Measurements from ENCODE around the gene PRXL2C. TPM values are rescaled to one million over a fixed set of nuclear protein-coding genes. Genes with fewer than 3 reads are reported as not detected.
"Not testable (repeated sequence)": the region's sequence is repeated elsewhere in the genome, so short reads cannot be mapped to it uniquely, and the experiment has no call there.

Gene PRXL2C
- total RNA-seq, 1 donor from 2014 or later, result 6.7 TPM

GRCh38 chr9:96646081-96646991 lies 8.8 kb downstream of the PRXL2C start:
- no peaks in the 10 kb centered on the region for H3K9me3 Mint-ChIP-seq
- no peak for DNase-seq (ENCODE audit: low read depth, low spot score)
- H3K36me3 Mint-ChIP-seq (ENCODE audit: low read depth), result peaks cover 7% of the 10 kb centered on the region
- TF ChIP-seq CTCF (conservative IDR thresholded peaks at IDR 0.05), result no peak
- H3K4me1 Mint-ChIP-seq, result no peaks in the 10 kb centered on the region
- no peak overlapping the region for H3K4me3 Mint-ChIP-seq
- H3K27me3 Mint-ChIP-seq (ENCODE audit: low read depth), result no peaks in the 10 kb centered on the region
- no peak overlapping the region for H3K27ac Mint-ChIP-seq (ENCODE audit: unreplicated experiment)

GRCh38 chr9:96644137-96644536 lies 11.0 kb downstream of the PRXL2C start:
- Mint-ChIP-seq H3K9me3 (no peaks in the 10 kb centered on the region), H3K36me3 (ENCODE audit: low read depth) (peaks cover 7% of the 10 kb centered on the region), H3K27me3 (ENCODE audit: low read depth) (no peaks in the 10 kb centered on the region), H3K4me1 (no peaks in the 10 kb centered on the region), H3K27ac (ENCODE audit: unreplicated experiment) (no peak overlapping the region), H3K4me3 (no peak overlapping the region)
- TF ChIP-seq CTCF (conservative IDR thresholded peaks at IDR 0.05), result no peak
- no peak for DNase-seq (ENCODE audit: low read depth, low spot score)

GRCh38 chr9:96641514-96641913 lies 13.6 kb downstream of the PRXL2C start:
- no peak for DNase-seq (ENCODE audit: low read depth, low spot score)
- Mint-ChIP-seq H3K27me3 (ENCODE audit: low read depth) (no peaks in the 10 kb centered on the region), H3K4me1 (no peaks in the 10 kb centered on the region), H3K9me3 (no peaks in the 10 kb centered on the region), H3K36me3 (ENCODE audit: low read depth) (peaks cover 7% of the 10 kb centered on the region), H3K4me3 (no peak overlapping the region), H3K27ac (ENCODE audit: unreplicated experiment) (no peak overlapping the region)
- TF ChIP-seq CTCF (conservative IDR thresholded peaks at IDR 0.05), result no peak

GRCh38 chr9:96638606-96639364 lies 16.3 kb downstream of the PRXL2C start:
- H3K4me1 Mint-ChIP-seq, result no peaks in the 10 kb centered on the region
- no peak for TF ChIP-seq CTCF (conservative IDR thresholded peaks at IDR 0.05)
- no peaks in the 10 kb centered on the region for H3K27me3 Mint-ChIP-seq (ENCODE audit: low read depth)
- H3K4me3 Mint-ChIP-seq, result no peak overlapping the region
- DNase-seq (ENCODE audit: low read depth, low spot score), result no peak
- no peaks in the 10 kb centered on the region for H3K36me3 Mint-ChIP-seq (ENCODE audit: low read depth)
- H3K27ac Mint-ChIP-seq (ENCODE audit: unreplicated experiment), result no peak overlapping the region
- no peaks in the 10 kb centered on the region for H3K9me3 Mint-ChIP-seq

GRCh38 chr9:96636368-96636767 lies 18.7 kb downstream of the PRXL2C start:
- no peak for TF ChIP-seq CTCF (conservative IDR thresholded peaks at IDR 0.05)
- Mint-ChIP-seq H3K27me3 (ENCODE audit: low read depth) (no peaks in the 10 kb centered on the region), H3K4me3 (no peak overlapping the region), H3K36me3 (ENCODE audit: low read depth) (no peaks in the 10 kb centered on the region), H3K9me3 (no peaks in the 10 kb centered on the region), H3K27ac (ENCODE audit: unreplicated experiment) (no peak overlapping the region), H3K4me1 (no peaks in the 10 kb centered on the region)
- no peak for DNase-seq (ENCODE audit: low read depth, low spot score)

GRCh38 chr9:96633579-96633978 lies 21.5 kb downstream of the PRXL2C start:
- H3K27me3 Mint-ChIP-seq (ENCODE audit: low read depth); H3K4me1 Mint-ChIP-seq; H3K4me3 Mint-ChIP-seq; DNase-seq (ENCODE audit: low read depth, low spot score); H3K27ac Mint-ChIP-seq (ENCODE audit: unreplicated experiment); H3K9me3 Mint-ChIP-seq; H3K36me3 Mint-ChIP-seq (ENCODE audit: low read depth): not testable (repeated sequence)
